GOT3 (cell line): ENCODE data around the gene NR2F1.

Source experiments
- DNase-seq: peaks from one replicate; lab custom pipeline; 2025; ENCODE audit warnings: mixed read lengths; lab: John Stamatoyannopoulos, UW

NR2F1 gene

GRCh38 chr5:93591323-93591945 is 8.4 kb downstream of the NR2F1 start:
- no peak for DNase-seq

DNA sequence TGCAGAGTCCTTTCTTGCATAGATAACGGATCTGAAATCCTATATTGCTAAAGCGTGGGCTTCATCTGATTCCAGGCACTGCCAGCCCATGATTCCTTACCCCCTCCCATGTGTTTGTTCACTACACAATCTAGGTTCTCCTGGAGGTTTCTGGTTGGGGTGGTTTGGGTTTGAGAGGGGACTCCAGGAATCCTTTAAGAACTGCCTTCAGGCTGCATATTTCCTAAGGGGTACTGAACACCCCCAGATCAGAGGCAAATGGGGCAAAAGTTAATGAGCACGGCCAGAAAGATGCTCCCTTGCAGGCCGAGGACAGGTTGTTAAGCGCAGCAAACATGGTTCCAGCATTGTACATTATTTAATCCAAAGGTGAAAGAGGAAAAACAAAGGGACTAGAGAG is 9.9 kb downstream of the NR2F1 start:
- DNase-seq: no peak

GRCh38 chr5:93593476-93594131 is 10.6 kb downstream of the NR2F1 start:
- no peak for DNase-seq

DNA sequence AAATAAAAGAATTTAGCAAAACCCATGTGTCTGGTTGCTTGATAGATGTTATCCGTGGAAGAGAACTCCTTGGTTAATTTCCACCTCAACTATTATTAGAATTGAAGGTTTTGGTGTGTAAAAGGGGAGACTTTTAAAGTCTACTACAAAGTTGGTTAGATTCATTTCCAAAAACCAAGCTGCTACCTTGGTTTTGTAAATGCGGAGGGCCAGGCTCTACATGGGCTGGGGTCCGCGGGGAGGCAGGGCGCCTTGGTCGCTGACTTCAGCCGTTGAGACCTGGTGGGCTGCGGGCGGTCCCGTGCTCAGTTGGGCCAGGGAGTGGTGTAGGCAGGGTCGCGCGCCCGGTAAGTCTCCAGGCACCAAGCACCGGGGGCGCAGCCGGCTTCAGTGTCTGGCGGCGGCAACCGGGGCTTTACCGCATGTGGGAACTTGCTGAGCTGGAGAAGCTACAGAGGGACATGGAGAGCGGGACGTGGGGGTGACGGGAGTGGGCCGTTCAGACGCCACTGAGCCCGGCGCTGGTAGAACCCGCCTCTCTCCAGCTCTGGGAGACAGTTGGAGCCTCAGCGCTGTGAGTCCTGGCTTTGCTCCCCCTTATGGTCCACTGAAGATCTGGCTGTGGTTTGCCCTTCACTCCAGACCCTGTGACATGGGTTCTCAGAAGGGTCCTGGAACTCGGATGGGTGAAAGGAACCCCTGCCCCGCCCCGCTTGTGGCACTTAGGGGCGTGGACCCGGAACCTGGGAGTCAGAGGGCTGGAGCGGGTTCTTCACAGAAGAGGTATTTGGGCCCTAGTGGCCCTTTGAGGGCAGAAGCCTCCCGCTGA is 11.8 kb downstream of the NR2F1 start:
- no peak for DNase-seq

- no peak for DNase-seq
Measured at GRCh38 chr5:93595420-93596147, 12.6 kb downstream of the NR2F1 start.

GRCh38 chr5:93596310-93596675 is 13.3 kb downstream of the NR2F1 start:
- DNase-seq: no peak

DNA sequence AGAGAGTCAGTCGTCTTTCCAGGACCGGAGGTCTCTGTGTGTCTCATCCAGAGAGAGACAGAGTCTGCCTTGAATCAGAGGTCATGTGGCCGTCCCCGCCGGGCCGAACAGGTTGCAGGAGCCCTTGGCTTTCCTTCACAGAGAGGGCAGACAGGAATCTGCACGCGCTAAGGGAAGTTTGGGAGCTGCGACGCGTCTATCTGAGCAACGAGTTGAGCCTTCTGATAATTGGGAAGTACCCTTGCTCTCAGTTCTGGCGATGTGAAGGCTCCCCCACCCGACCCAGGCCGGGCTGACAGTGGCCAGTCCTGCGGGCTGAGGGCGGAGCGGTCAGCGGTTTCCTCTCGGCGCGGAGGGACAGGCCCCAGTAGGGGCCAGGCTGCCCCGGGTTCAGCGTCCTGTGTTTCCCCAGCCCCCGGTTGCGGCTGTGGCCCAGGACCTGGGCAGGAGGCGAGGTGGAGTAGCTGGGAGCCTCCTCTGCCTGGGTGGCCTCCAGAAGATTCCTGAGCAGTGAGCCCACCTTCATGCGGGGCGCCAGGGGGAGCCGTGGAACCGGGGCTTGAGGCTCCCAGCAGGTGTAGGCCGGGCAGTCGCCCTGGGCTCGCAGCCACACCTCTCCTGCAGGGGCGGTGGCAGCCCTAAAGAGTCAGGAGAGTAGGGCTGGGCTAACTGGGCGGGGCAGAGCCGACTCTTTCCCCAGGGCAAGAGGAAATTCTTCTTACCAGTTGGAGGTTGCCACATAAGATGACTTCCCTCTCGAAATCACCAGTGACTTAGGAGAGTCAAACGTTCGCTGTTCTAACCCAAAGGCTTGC is 13.9 kb downstream of the NR2F1 start:
- DNase-seq: no peak

DNA sequence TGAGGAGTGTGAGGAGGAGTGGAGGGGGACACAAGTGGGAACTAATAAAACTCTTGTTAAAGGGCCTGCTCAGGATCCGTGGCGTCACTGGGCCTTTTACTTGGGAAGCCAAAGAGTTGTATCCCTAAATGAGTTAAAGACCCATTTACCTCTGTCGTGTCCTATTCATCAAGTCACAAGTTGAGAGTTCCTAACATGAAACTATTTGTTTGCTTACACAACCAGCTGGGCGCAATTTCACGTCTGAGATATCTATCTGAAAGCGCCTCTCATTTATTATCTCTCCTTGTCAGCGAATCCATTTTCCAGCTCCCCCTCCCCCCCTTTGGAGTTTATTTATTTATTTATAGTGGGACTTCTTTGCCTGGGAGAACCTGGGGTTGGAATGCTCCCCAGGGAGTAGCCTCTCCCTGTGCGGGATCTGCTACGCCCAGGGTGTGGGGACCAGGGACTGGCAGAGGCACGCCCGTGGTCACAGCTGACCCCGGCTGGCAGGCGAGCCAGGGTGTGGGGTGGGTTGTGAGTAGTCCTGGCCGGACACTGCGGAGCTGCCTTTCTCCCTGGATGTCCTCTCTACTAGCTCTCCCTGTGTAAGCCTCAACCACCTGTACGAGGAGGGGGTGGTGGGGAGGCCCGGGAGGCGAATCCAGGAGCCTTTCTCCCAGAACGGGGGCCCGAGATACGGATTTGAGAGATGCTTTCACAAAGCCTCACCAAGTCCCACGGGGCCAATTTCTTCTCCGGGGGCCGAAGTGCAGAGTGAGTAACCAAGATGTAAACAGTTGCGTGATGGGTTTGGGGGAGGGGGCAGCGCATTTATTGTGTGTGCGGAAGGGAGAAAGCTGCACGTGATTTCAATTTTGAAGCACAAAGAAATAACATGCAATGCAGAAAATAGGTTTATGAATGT is 15.3 kb downstream of the NR2F1 start:
- no peak for DNase-seq

DNA sequence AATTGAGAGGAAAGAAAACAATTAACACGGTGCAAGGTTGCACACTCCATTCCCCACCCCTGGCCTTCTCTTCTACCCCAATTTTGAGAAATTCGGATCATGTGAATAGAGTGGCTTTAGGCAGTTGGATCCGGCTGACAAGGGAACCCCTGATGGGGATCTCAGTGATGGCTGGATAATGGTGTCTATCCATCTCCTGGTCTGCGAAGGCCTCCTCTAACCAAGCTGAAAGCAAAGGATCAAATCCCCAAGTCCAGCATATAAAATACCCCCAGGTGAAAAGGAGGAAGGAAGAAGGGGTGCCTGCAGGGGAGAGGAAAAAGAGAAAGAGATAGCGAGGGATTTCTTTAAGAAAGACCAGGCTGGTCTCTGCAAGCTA is 16.0 kb downstream of the NR2F1 start:
- DNase-seq: no peak

DNA sequence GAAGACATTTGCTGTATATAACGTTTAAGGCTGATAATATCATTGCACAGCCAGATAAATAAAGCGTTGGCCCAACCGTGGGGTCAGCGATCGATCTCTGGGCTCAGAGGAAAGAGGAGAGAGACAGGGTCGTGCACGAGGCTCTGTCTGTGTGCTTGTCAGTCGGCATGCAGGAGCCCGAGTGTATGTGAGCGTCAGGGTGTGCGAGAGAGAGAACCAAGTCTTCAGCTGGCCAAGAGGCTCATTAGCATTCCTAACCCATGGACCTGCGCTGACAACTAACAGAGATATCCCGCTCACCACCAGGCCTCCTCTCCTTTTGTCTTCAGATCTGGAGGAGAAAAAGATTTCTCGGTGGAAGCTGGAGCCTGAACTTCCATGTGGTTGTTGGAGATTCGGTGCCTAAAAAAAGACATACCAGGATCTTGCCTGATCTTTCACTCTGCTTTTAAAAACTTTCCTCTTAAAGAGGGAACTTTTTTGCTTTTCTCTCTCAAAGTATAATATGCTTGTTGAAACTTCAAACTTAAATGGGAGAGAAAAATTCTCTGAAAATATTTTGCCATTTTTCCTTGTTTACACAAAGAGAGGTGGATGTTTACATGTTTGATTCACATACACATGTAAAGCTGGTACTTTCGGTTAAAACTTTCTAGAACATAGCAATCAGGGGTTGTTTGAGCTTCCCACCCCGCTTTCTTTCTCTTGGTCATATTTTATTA is 16.5 kb downstream of the NR2F1 start:
- no peak for DNase-seq

- no peak for DNase-seq
Measured at GRCh38 chr5:93600409-93601070, 17.5 kb downstream of the NR2F1 start.

GRCh38 chr5:93601071-93601801 is 18.2 kb downstream of the NR2F1 start:
- DNase-seq: no peak

- DNase-seq: no peak
Measured at GRCh38 chr5:93601802-93602155, 18.8 kb downstream of the NR2F1 start.

DNA sequence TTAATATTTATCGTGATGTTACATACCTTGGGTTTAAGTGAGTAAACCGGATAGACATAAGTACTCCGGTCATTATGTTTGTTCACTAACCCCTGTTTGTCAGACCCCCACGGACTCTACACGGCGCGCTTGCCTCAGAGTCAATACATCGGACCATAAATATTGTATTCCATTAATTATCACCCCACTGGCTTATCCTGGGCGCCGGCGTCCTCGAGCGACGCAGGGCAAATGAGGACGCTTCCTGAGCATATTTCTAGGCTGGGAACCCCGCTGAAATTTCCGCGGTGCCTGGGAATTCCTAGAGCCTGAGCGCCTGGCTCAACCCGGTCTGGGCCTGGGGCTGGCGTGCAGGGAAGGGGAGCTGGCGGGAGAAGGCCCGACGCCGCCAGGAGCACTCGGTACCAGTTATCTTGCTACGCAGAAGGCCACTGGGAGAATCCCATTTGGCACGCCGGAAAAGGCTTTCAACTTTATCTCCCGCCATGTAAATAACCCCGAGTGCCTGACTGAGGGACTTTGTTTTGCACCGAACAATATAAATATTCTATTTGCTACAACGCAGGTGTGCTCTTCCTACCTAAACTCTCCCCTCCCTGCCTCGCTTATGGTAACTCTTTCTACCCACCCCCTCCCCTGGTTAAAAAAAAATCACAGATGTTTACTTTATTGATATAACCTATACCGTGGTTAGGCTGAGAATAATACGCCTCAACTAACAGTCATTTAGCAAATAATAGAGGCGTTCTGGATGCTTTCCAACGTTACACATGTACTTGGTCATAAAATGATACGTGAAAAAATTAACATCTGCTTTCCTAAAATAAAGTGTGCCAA is 19.4 kb downstream of the NR2F1 start:
- no peak for DNase-seq

DNA sequence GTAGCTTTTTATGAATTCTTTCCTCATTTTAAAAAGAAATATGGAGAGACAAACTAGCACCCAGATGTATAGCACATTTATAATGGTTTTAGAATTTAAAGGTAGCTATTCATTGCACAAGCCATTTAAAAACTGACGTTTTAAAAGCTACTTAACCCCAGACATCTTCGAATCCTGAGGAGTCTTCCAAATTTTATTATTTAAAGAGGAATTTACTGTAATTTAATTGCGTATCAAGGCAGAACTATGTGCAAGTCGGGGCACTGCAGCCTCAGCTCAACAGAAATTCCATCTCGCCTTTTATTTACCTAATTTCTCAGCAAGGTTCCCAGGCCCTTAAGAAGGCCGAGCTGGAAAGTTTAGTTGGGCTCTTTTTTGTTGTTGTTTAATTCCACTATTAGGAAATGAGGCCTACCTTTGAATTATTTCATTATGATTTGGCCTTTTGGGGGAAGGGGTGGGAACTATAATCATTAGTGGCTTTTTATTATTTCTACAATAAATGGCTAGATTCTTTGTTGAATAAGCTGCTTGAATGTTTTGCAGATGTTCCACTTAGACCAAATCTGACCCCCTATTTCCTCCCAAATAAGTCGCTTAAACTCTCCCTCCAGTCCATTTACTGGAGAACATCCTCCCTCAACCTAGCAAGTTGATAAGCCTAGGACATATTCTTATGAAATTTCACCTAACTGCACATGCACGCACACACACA is 20.2 kb downstream of the NR2F1 start:
- DNase-seq: no peak

DNA sequence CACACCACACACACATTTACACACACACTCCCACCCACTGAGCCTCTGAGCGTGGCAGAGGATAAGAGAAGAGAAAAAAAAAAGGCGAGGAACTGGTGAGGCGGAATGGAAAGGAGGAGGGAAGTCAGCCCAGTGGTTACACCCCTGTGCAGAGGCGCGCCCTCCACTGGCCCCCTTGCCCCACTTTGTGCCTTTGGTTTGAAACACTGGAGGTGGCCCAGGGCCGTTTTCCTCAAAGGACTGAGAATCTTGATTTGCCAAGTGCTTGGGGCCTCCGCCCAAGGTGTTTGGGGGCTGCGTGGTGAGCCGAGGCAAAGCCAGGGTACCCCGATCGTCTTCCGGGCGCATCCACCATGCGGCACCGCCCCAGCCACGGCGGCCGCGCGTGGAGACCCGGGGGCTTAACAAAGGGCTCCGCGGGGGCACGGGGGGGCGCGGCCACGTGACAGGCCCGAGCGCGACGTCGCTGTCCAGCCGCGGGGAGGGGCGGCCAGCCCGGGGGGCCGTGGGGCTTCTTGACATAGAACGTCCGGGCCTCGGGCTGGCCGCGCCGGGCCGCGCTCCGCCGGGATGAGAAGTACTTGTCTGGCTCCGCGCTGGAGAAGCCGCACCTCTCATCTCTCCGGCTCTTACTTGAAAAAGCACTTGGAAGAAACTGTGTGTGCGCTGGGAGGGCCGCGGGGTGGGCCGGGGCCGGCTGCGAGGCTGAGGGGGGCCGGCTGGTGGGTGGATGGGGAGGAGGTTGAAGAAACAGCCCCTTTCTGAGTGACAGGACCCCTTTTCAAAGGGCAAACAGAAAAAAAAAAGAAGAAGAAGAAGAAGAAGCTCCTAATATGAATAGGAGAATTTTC is 21.0 kb downstream of the NR2F1 start:
- DNase-seq: no peak
